HG02943 (cell line): ENCODE results near the gene GPR42.

ENCODE experiments used
- ATAC-seq: cut with Tn5 transposase; IDR thresholded peaks from one replicate; pipeline ENCODE4 v1.9.1; 2021; ENCODE audit warnings: mild to moderate bottlenecking, low read depth, moderate library complexity; ENCODE audit not compliant: unreplicated experiment

The GPR42 gene

GRCh38 chr19:35417713-35418534 lies 47.1 kb downstream of the GPR42 start:
- ATAC-seq, result no peak

- no peak for ATAC-seq
Observed at GRCh38 chr19:35419046-35419445, 48.2 kb downstream of the GPR42 start.

- ATAC-seq, result no peak
Observed at GRCh38 chr19:35419805-35420204, 48.9 kb downstream of the GPR42 start.

DNA sequence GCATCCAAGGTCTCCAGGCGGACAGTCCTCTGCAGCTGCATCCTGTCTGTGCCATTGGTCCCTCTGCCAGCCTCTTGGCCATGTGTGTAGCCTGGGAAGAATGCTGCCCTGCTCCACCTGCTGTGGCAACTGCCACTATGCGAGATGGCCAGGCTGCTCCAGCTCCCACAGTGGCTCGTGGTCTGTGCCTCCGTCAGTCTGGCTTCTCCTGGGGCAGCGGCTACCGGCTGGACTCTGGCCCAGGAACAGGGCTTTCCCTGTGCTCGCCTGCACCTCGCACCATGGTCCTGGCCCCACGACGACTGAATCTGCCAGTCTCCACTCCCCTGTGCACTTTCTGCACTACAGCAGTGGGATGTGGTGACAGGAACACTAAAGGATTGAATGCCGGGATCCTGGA lies 50.5 kb downstream of the GPR42 start:
- ATAC-seq, result no peak
